ENCODE data around the gene GPATCH2L. TPM values are rescaled to one million over a fixed set of nuclear protein-coding genes. Genes with fewer than 3 reads are reported as not detected.
A peak's percentile ranks its signal among the peaks of the same experiment; 100 is the strongest.

Gene GPATCH2L
- total and polyA plus RNA-seq, 2 donors (not counting 1 experiment from before 2014, with no cell fraction given), result 19.4 to 50.5 TPM

- H3K9ac ChIP-seq (ENCODE audit: insufficient read depth, low read length), result no peak overlapping the region
- H3K4me3 ChIP-seq (replicated peaks in 1 of 4; ENCODE audit: control extremely low read depth in 1 of 4, insufficient read depth in 1 of 4, low read depth in 3 of 4, low read length in 4 of 4), result no peak overlapping the region
- H3K79me2 ChIP-seq (ENCODE audit: control insufficient read depth, insufficient read depth, low read length), result no peaks in the 10 kb centered on the region
- peaks cover 5% of the 10 kb centered on the region for H3K36me3 ChIP-seq (ENCODE audit: control insufficient read depth, insufficient read depth, low read length)
- no peaks in the 10 kb centered on the region for H4K20me1 ChIP-seq (ENCODE audit: control insufficient read depth, extremely low read depth, insufficient read depth, low read length)
- H3K4me1 ChIP-seq (ENCODE audit: control insufficient read depth, extremely low read depth, insufficient read depth, low read length), result no peaks in the 10 kb centered on the region
- H3K9me3 ChIP-seq (ENCODE audit: control insufficient read depth, insufficient read depth, low read depth, low read length), result no peaks in the 10 kb centered on the region
- peak in 1 of 2 donors; percentile 37 for DNase-seq (ENCODE audit: low read depth in 2 of 2)
- H3K4me2 ChIP-seq (ENCODE audit: extremely low read depth, insufficient read depth, low read length), result no peak overlapping the region
- no peak overlapping the region for H2AFZ ChIP-seq (ENCODE audit: low read length)
- TF ChIP-seq CTCF (conservative IDR thresholded peaks at IDR 0.05 in 1 of 2, IDR thresholded peaks at IDR 0.05 in 1 of 2; ENCODE audit: low read depth in 1 of 2, low read length in 2 of 2) (no peak), EZH2 (IDR thresholded peaks at IDR 0.05; ENCODE audit: low read length, missing control alignments) (no peak)
- H3K27ac ChIP-seq (ENCODE audit: insufficient read depth, low read length), result no peak overlapping the region
- H3K27me3 ChIP-seq (ENCODE audit: control insufficient read depth, insufficient read depth, low read length), result no peaks in the 10 kb centered on the region
Observed at GRCh38 chr14:76193696-76194095, 42.0 kb downstream of the GPATCH2L start.

GRCh38 chr14:76194327-76194726, 42.6 kb downstream of the GPATCH2L start:
- Histone ChIP-seq H3K9me3 (ENCODE audit: control insufficient read depth, insufficient read depth, low read depth, low read length) (no peaks in the 10 kb centered on the region), H4K20me1 (ENCODE audit: control insufficient read depth, extremely low read depth, insufficient read depth, low read length) (no peaks in the 10 kb centered on the region), H3K27me3 (ENCODE audit: control insufficient read depth, insufficient read depth, low read length) (no peaks in the 10 kb centered on the region), H3K4me1 (ENCODE audit: control insufficient read depth, extremely low read depth, insufficient read depth, low read length) (no peaks in the 10 kb centered on the region), H3K79me2 (ENCODE audit: control insufficient read depth, insufficient read depth, low read length) (no peaks in the 10 kb centered on the region), H3K9ac (ENCODE audit: insufficient read depth, low read length) (no peak overlapping the region), H3K36me3 (ENCODE audit: control insufficient read depth, insufficient read depth, low read length) (peaks cover 5% of the 10 kb centered on the region), H2AFZ (ENCODE audit: low read length) (no peak overlapping the region), H3K4me3 (replicated peaks in 1 of 4; ENCODE audit: control extremely low read depth in 1 of 4, insufficient read depth in 1 of 4, low read depth in 3 of 4, low read length in 4 of 4) (no peak overlapping the region), H3K4me2 (ENCODE audit: extremely low read depth, insufficient read depth, low read length) (no peak overlapping the region), H3K27ac (ENCODE audit: insufficient read depth, low read length) (no peak overlapping the region)
- no peak for DNase-seq (ENCODE audit: low read depth in 2 of 2)
- TF ChIP-seq CTCF (conservative IDR thresholded peaks at IDR 0.05 in 1 of 2, IDR thresholded peaks at IDR 0.05 in 1 of 2; ENCODE audit: low read depth in 1 of 2, low read length in 2 of 2) (no peak), EZH2 (IDR thresholded peaks at IDR 0.05; ENCODE audit: low read length, missing control alignments) (no peak)

GRCh38 chr14:76195003-76195402, 43.3 kb downstream of the GPATCH2L start:
- Histone ChIP-seq H3K9me3 (ENCODE audit: control insufficient read depth, insufficient read depth, low read depth, low read length) (no peaks in the 10 kb centered on the region), H3K9ac (ENCODE audit: insufficient read depth, low read length) (no peak overlapping the region), H3K36me3 (ENCODE audit: control insufficient read depth, insufficient read depth, low read length) (peaks cover 5% of the 10 kb centered on the region), H2AFZ (ENCODE audit: low read length) (no peak overlapping the region), H3K27me3 (ENCODE audit: control insufficient read depth, insufficient read depth, low read length) (no peaks in the 10 kb centered on the region), H3K27ac (ENCODE audit: insufficient read depth, low read length) (no peak overlapping the region), H3K4me2 (ENCODE audit: extremely low read depth, insufficient read depth, low read length) (no peak overlapping the region), H3K4me1 (ENCODE audit: control insufficient read depth, extremely low read depth, insufficient read depth, low read length) (no peaks in the 10 kb centered on the region), H3K4me3 (replicated peaks in 1 of 4; ENCODE audit: control extremely low read depth in 1 of 4, insufficient read depth in 1 of 4, low read depth in 3 of 4, low read length in 4 of 4) (no peak overlapping the region), H3K79me2 (ENCODE audit: control insufficient read depth, insufficient read depth, low read length) (no peaks in the 10 kb centered on the region), H4K20me1 (ENCODE audit: control insufficient read depth, extremely low read depth, insufficient read depth, low read length) (no peaks in the 10 kb centered on the region)
- TF ChIP-seq CTCF (conservative IDR thresholded peaks at IDR 0.05 in 1 of 2, IDR thresholded peaks at IDR 0.05 in 1 of 2; ENCODE audit: low read depth in 1 of 2, low read length in 2 of 2), result no peak
- TF ChIP-seq EZH2 (IDR thresholded peaks at IDR 0.05; ENCODE audit: low read length, missing control alignments), result no peak
- DNase-seq (ENCODE audit: low read depth in 2 of 2), result no peak
